SK-N-SH (cell line): ENCODE data around the gene LCE1D. TPM values are rescaled to one million over a fixed set of nuclear protein-coding genes. Genes with fewer than 3 reads are reported as not detected.

ENCODE experiments used
- CTCF ChIA-PET: fragments of 300-600, 350-600 bp; formaldehyde crosslinking; extraction: SDS; loops from one replicate; lab custom pipeline; 2021; lab: Yijun Ruan, JAX
- POLR2A ChIA-PET: fragments of 350-600 bp; sonication (Branson Sonifier 250); formaldehyde crosslinking; extraction: SDS; loops from one replicate; lab custom pipeline; 2020; ENCODE audit warnings: antibody characterized with exemption, inconsistent platforms; lab: Yijun Ruan, JAX
- DNase-seq: peaks from one replicate; pipeline ENCODE4 v3.0.0; 2012
- H2AFZ ChIP-seq: fragments of 200-600 bp; sonication (generic); 2 replicates; pipeline ENCODE4 v1.8.1; 2016; ENCODE audit warnings: antibody characterized with exemption, mild to moderate bottlenecking, low read depth
- H3F3A ChIP-seq: fragments of 200-600 bp; sonication (generic); replicated peaks from 2 replicates; pipeline ENCODE3; 2016; ENCODE audit warnings: antibody characterized with exemption, mild to moderate bottlenecking; ENCODE audit not compliant: insufficient read depth
- H3K27ac ChIP-seq, 2 experiments: fragments of 200-500 bp in 1 of 2; fragments of 200-600 bp in 1 of 2; sonication (Bioruptor generic) in 1 of 2; sonication (generic), shearing (Covaris generic) in 1 of 2; 2 replicates each; pipeline versions ENCODE4 v1.5.1 to v1.6.1; 2014 to 2016; ENCODE audit warnings: low read depth in 2 of 2, inconsistent platforms in 1 of 2, low read length in 1 of 2, mild to moderate bottlenecking in 1 of 2, mixed read lengths in 1 of 2
- H3K27me3 ChIP-seq: fragments of 200-600 bp; sonication (generic), shearing (Covaris generic); 2 replicates; pipeline ENCODE4 v1.6.1; 2016; ENCODE audit warnings: mixed run types; ENCODE audit not compliant: insufficient read depth
- H3K36me3 ChIP-seq, 2 experiments: fragments of 200-500 bp in 1 of 2; fragments of 200-600 bp in 1 of 2; sonication (Bioruptor generic) in 1 of 2; sonication (generic) in 1 of 2; replicated peaks in 1 of 2; 2 replicates each; pipeline versions ENCODE3 to v1.5.1; 2014 to 2016; ENCODE audit warnings: low read length in 1 of 2, mild to moderate bottlenecking in 1 of 2; ENCODE audit not compliant: insufficient read depth in 2 of 2, control insufficient read depth in 1 of 2
- H3K4me1 ChIP-seq, 2 experiments: fragments of 200-500 bp in 1 of 2; fragments of 200-600 bp in 1 of 2; sonication (Bioruptor generic) in 1 of 2; sonication (generic), shearing (Covaris generic) in 1 of 2; 2 replicates each; pipeline versions ENCODE4 v1.5.1 to v1.6.1; 2014 to 2016; ENCODE audit warnings: low read depth in 1 of 2, low read length in 1 of 2, mixed run types in 1 of 2; ENCODE audit not compliant: insufficient read depth in 2 of 2, control insufficient read depth in 1 of 2
- H3K4me2 ChIP-seq: fragments of 200-600 bp; sonication (generic), shearing (Covaris generic); 2 replicates; pipeline ENCODE4 v1.6.1; 2017; ENCODE audit warnings: mixed run types
- H3K4me3 ChIP-seq, 2 experiments: fragments of 200-500 bp in 1 of 2; fragments of 200-600 bp in 1 of 2; sonication (Bioruptor generic) in 1 of 2; sonication (generic), shearing (Covaris generic) in 1 of 2; 2 replicates each; pipeline versions ENCODE4 v1.5.1 to v1.8.1; 2014 to 2016; ENCODE audit warnings: low read depth in 2 of 2, inconsistent platforms in 1 of 2, low read length in 1 of 2, mild to moderate bottlenecking in 1 of 2, mixed read lengths in 1 of 2, moderate library complexity in 1 of 2
- H3K79me2 ChIP-seq: fragments of 200-600 bp; sonication (generic); 2 replicates; pipeline ENCODE4 v1.8.1; 2017; ENCODE audit warnings: mild to moderate bottlenecking; ENCODE audit not compliant: insufficient read depth
- H3K9ac ChIP-seq: fragments of 200-600 bp; sonication (generic); 2 replicates; pipeline ENCODE4 v1.6.1; 2017; ENCODE audit warnings: mixed run types
- H3K9me2 ChIP-seq: fragments of 200-600 bp; sonication (generic); 2 replicates; pipeline ENCODE4 v1.6.1; 2017; ENCODE audit warnings: mixed run types
- H3K9me3 ChIP-seq: fragments of 200-600 bp; sonication (generic); 2 replicates; pipeline ENCODE4 v1.6.1; 2017; ENCODE audit warnings: mixed run types, mild to moderate bottlenecking, moderate library complexity
- H4K20me1 ChIP-seq: fragments of 200-600 bp; sonication (generic); 2 replicates; pipeline ENCODE4 v1.6.1; 2017; ENCODE audit warnings: mild to moderate bottlenecking, mixed run types; ENCODE audit not compliant: insufficient read depth
- FOXJ3 ChIP-seq: sonication (generic); formaldehyde crosslinking; IDR thresholded peaks from 2 replicates; pipeline ENCODE4 v1.5.1; 2020; ENCODE audit warnings: mild to moderate bottlenecking, missing genetic modification reagents
- GABPA ChIP-seq: IDR thresholded peaks from 2 replicates; pipeline ENCODE4 v1.4.0; 2012; ENCODE audit warnings: low read depth, mild to moderate bottlenecking
- JUND ChIP-seq: IDR thresholded peaks from 2 replicates; pipeline ENCODE4 v1.4.0; 2012
- RAD21 ChIP-seq: IDR thresholded peaks from 2 replicates; pipeline ENCODE4 v1.6.1; 2012; ENCODE audit warnings: mild to moderate bottlenecking, low read length
- RFX5 ChIP-seq: IDR thresholded peaks from 2 replicates; pipeline ENCODE4 v1.6.1; 2012; ENCODE audit warnings: mild to moderate bottlenecking, improper control_type of control experiment, low read length
- SMC3 ChIP-seq: IDR thresholded peaks from 2 replicates; pipeline ENCODE4 v1.6.1; 2012; ENCODE audit warnings: low read depth, low read length, improper control_type of control experiment
- TEAD4 ChIP-seq: IDR thresholded peaks from 2 replicates; pipeline ENCODE4 v1.4.0; 2012; ENCODE audit warnings: mild to moderate bottlenecking, borderline replicate concordance; ENCODE audit not compliant: insufficient read depth
- YY1 ChIP-seq: IDR thresholded peaks from 2 replicates; pipeline ENCODE4 v1.4.0; 2012; ENCODE audit warnings: low read depth, mild to moderate bottlenecking
- WGBS: methylation state at CpG from one replicate; pipeline ENCODE4 v1.1.6; 2017; ENCODE audit warnings: low lambda C conversion rate; 5-methylcytosine and 5-hydroxymethylcytosine counted together
- polyA plus RNA-seq, 3 experiments: library from polyadenylated mRNA; depleted of rRNA; stranded (reverse); fragments of >200 nt; gene quantifications; 2 replicates each; pipeline ENCODE4 v1.2.3, GENCODE V29; 2012
- TF ChIP-seq, protein P1 (sequence below): IDR thresholded peaks from 2 replicates; pipeline ENCODE4 v1.4.0; 2012; ENCODE audit warnings: low read depth
- TF ChIP-seq, protein P2 (sequence below): IDR thresholded peaks from 2 replicates; pipeline ENCODE4; 2012
- TF ChIP-seq, protein P3 (sequence below): fragments of 200-600 bp; sonication (generic); IDR thresholded peaks from 2 replicates; pipeline ENCODE4 v1.6.1; 2017; ENCODE audit warnings: antibody characterized with exemption, mild to moderate bottlenecking, moderate library complexity
- TF ChIP-seq, protein P4 (sequence below): fragments of 150-350 bp; IDR thresholded peaks from 2 replicates; pipeline ENCODE4 v1.6.1; 2016; ENCODE audit warnings: mild to moderate bottlenecking, low read depth, low read length

The LCE1D gene, protein sequence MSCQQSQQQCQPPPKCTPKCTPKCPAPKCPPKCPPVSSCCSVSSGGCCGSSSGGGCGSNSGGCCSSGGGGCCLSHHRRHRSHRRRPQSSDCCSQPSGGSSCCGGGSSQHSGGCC
- polyA plus RNA-seq (2012; rRNA removed): not detected in 2 replicates
- not detected in 2 replicates for polyA plus RNA-seq (2012; cell fraction: cytosol; rRNA removed)
- not detected in 2 replicates for polyA plus RNA-seq (2012; cell fraction: nucleus; rRNA removed)

DNA sequence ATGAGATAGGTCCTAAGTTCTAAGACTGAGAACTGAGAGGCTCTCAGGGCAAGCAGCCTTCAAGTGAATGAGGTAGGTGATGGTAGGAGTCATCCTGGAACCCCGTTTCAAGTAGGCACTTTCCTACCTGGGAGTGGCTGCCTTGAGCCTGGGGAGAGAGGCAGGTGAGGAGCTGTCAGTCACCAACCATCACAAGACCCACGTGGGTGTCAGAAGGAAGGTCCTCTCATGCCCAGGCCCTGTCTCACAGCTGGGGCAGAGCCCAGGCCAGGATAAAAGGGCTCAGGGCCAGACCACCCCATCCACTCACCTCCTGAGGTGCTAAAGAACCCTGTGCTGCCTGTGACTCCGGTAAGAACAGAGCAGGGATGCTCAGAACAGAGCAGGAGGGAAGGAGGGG is at the start of gene LCE1D:
Gene LCE1D (plus strand): TSS at position 301 of the 400 bp plus-strand sequence. CDS start 1,074 bp downstream, outside the sequence.
- no peaks in the 10 kb centered on the region for H3K27me3 ChIP-seq
- no peaks in the 10 kb centered on the region for H3K36me3 ChIP-seq
- no peak within 1 kb of the TSS for H2AFZ ChIP-seq
- 0% methylated on average over 1 of the region's 3 CpGs for WGBS
- no peak for TF ChIP-seq RAD21
- TF ChIP-seq, protein P1, sequence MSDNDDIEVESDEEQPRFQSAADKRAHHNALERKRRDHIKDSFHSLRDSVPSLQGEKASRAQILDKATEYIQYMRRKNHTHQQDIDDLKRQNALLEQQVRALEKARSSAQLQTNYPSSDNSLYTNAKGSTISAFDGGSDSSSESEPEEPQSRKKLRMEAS: no peak
- no peak for TF ChIP-seq SMC3
- H3K9ac ChIP-seq: no peak within 1 kb of the TSS
- no peak for DNase-seq
- ChIA-PET CTCF (no interaction called here), POLR2A (no interaction called here)
- no peak within 1 kb of the TSS for H3K4me2 ChIP-seq
- no peaks in the 10 kb centered on the region for H3K79me2 ChIP-seq
- H3F3A ChIP-seq: no peaks in the 10 kb centered on the region
- H3K4me3 ChIP-seq: no peak within 1 kb of the TSS
- H4K20me1 ChIP-seq: no peaks in the 10 kb centered on the region
- no peaks in the 10 kb centered on the region for H3K4me1 ChIP-seq
- no peaks in the 10 kb centered on the region for H3K9me2 ChIP-seq
- no peak within 1 kb of the TSS for H3K27ac ChIP-seq
- H3K9me3 ChIP-seq: no peaks in the 10 kb centered on the region

DNA sequence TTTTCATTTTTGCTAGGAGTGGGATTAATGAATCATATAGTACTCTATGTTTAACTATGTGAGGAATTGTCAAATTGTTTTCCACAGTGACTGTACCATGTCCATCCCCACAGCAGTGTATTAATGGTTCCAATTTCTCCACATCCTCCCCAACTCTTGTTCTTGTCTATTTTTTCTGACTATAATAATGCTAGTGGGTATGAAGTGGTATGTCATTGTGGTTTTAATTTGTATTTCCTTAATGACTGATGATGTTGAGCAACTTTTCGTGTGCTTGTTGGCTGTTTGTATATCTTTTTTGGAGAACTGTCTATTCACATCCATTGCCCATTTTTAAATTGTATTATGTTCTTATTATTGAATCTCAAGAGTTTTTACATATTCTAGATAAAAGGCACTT is 48.7 kb upstream of the LCE1D start:
- no peak overlapping the region for H3K27ac ChIP-seq
- no peaks in the 10 kb centered on the region for H3K27me3 ChIP-seq
- H2AFZ ChIP-seq: no peak overlapping the region
- 2% methylated on average over 1 of the region's 1 CpG for WGBS
- DNase-seq: no peak
- no peaks in the 10 kb centered on the region for H3K4me1 ChIP-seq
- H3K4me3 ChIP-seq: no peak overlapping the region
- ChIA-PET POLR2A (no interaction called here), CTCF (no interaction called here)
- H3K9me2 ChIP-seq: no peaks in the 10 kb centered on the region
- no peaks in the 10 kb centered on the region for H3K79me2 ChIP-seq
- H3F3A ChIP-seq: no peaks in the 10 kb centered on the region
- TF ChIP-seq, protein P1: no peak
- TF ChIP-seq TEAD4 (no peak), YY1 (no peak), FOXJ3 (CRISPR knock-in tag) (no peak), SMC3 (no peak), RFX5 (no peak), JUND (no peak), GABPA (no peak)
- TF ChIP-seq, protein P2, sequence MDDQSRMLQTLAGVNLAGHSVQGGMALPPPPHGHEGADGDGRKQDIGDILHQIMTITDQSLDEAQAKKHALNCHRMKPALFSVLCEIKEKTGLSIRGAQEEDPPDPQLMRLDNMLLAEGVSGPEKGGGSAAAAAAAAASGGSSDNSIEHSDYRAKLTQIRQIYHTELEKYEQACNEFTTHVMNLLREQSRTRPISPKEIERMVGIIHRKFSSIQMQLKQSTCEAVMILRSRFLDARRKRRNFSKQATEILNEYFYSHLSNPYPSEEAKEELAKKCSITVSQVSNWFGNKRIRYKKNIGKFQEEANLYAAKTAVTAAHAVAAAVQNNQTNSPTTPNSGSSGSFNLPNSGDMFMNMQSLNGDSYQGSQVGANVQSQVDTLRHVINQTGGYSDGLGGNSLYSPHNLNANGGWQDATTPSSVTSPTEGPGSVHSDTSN: no peak
- TF ChIP-seq, protein P3, sequence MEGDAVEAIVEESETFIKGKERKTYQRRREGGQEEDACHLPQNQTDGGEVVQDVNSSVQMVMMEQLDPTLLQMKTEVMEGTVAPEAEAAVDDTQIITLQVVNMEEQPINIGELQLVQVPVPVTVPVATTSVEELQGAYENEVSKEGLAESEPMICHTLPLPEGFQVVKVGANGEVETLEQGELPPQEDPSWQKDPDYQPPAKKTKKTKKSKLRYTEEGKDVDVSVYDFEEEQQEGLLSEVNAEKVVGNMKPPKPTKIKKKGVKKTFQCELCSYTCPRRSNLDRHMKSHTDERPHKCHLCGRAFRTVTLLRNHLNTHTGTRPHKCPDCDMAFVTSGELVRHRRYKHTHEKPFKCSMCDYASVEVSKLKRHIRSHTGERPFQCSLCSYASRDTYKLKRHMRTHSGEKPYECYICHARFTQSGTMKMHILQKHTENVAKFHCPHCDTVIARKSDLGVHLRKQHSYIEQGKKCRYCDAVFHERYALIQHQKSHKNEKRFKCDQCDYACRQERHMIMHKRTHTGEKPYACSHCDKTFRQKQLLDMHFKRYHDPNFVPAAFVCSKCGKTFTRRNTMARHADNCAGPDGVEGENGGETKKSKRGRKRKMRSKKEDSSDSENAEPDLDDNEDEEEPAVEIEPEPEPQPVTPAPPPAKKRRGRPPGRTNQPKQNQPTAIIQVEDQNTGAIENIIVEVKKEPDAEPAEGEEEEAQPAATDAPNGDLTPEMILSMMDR: no peak
- TF ChIP-seq, protein P4, sequence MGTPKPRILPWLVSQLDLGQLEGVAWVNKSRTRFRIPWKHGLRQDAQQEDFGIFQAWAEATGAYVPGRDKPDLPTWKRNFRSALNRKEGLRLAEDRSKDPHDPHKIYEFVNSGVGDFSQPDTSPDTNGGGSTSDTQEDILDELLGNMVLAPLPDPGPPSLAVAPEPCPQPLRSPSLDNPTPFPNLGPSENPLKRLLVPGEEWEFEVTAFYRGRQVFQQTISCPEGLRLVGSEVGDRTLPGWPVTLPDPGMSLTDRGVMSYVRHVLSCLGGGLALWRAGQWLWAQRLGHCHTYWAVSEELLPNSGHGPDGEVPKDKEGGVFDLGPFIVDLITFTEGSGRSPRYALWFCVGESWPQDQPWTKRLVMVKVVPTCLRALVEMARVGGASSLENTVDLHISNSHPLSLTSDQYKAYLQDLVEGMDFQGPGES: no peak
- no peaks in the 10 kb centered on the region for H4K20me1 ChIP-seq
- no peak overlapping the region for H3K9ac ChIP-seq
- H3K36me3 ChIP-seq: no peaks in the 10 kb centered on the region
- no peak overlapping the region for H3K4me2 ChIP-seq
- no peaks in the 10 kb centered on the region for H3K9me3 ChIP-seq
